ACC112 (cell line): ENCODE data around the gene KRT80.

Experiments used
- H2AFZ ChIP-seq: fragments of 200-600 bp; sonication (generic); one replicate; pipeline ENCODE4 v1.6.0; 2017; ENCODE audit warnings: antibody characterized with exemption, low read length; ENCODE audit not compliant: unreplicated experiment
- H3K27ac ChIP-seq: fragments of 200-600 bp; sonication (generic); 2 replicates; pipeline ENCODE4 v1.5.1; 2014; ENCODE audit warnings: low read depth, mild to moderate bottlenecking, antibody characterized with exemption, low read length, moderate library complexity
- H3K27me3 ChIP-seq: fragments of 200-600 bp; sonication (generic); 2 replicates; pipeline ENCODE4 v1.6.1; 2014; ENCODE audit warnings: mild to moderate bottlenecking, antibody characterized with exemption, low read length, moderate library complexity, mixed read lengths; ENCODE audit not compliant: insufficient read depth
- H3K36me3 ChIP-seq: fragments of 200-600 bp; sonication (generic); 2 replicates; pipeline ENCODE4 v1.6.1; 2016; ENCODE audit warnings: mild to moderate bottlenecking, antibody characterized with exemption, low read length, moderate library complexity, mixed read lengths; ENCODE audit not compliant: insufficient read depth
- H3K4me1 ChIP-seq: fragments of 200-600 bp; sonication (generic); one replicate; pipeline ENCODE4 v1.6.1; 2016; ENCODE audit warnings: low read length, mixed read lengths; ENCODE audit not compliant: insufficient read depth, unreplicated experiment, control insufficient read depth
- H3K4me3 ChIP-seq: fragments of 200-600 bp; sonication (generic); 2 replicates; pipeline ENCODE4 v1.5.1; 2014; ENCODE audit warnings: mild to moderate bottlenecking, low read depth, low read length
- H3K79me2 ChIP-seq: fragments of 200-600 bp; sonication (generic); one replicate; pipeline ENCODE4 v1.6.0; 2016; ENCODE audit warnings: low read length; ENCODE audit not compliant: control insufficient read depth, unreplicated experiment, insufficient read depth

KRT80 gene

GRCh38 chr12:52203079-52203921 is 11.5 kb upstream of the KRT80 start:
- no peak overlapping the region for H3K27ac ChIP-seq
- H3K4me1 ChIP-seq: peaks cover 62% of the 10 kb centered on the region
- no peaks in the 10 kb centered on the region for H3K36me3 ChIP-seq
- no peaks in the 10 kb centered on the region for H3K79me2 ChIP-seq
- H3K27me3 ChIP-seq: no peaks in the 10 kb centered on the region
- no peak overlapping the region for H3K4me3 ChIP-seq
- no peak overlapping the region for H2AFZ ChIP-seq

DNA sequence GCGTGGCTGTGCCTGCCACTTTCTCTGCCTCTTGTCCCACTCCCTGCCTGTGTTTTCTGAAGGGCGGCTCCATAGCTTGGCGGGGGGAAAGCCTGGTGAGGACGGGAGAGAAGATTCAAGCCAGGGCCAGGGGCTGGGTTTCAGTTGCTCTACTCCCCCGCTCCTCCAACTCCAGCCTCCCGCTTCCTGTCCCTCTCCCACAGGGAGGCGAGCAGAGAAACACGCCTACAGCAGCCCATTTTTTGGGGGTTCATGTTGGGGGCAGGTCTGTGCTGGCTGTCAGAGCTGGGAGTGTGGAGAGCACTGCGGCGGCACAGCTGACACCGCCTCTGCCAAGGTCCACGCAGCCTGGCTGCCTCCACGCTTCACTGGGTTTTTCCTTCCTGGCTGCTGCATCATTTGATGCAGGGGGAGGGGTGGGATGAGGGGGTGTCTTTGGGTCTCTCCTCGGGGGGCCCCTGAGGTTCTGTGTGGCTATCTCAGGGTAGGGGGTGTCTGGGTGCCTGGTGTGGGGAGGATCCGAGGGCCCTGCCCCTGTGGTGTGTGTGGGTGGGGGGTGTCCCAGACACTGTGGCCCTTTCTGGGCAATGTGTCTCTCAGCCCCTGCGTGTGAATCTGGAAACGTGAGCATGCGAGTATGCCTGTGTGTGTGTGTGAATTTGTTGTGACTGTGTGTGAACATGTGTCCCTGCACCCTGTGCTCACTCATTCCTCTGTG is 10.7 kb upstream of the KRT80 start:
- H3K79me2 ChIP-seq: no peaks in the 10 kb centered on the region
- H3K4me3 ChIP-seq: no peak overlapping the region
- no peak overlapping the region for H3K27ac ChIP-seq
- H3K36me3 ChIP-seq: no peaks in the 10 kb centered on the region
- H2AFZ ChIP-seq: no peak overlapping the region
- peaks cover 67% of the 10 kb centered on the region for H3K4me1 ChIP-seq
- H3K27me3 ChIP-seq: no peaks in the 10 kb centered on the region

- peaks cover 62% of the 10 kb centered on the region for H3K4me1 ChIP-seq
- no peaks in the 10 kb centered on the region for H3K79me2 ChIP-seq
- H3K27me3 ChIP-seq: no peaks in the 10 kb centered on the region
- H3K36me3 ChIP-seq: no peaks in the 10 kb centered on the region
- no peak overlapping the region for H3K27ac ChIP-seq
- H2AFZ ChIP-seq: no peak overlapping the region
- no peak overlapping the region for H3K4me3 ChIP-seq
Observed at GRCh38 chr12:52201451-52201839, 9.6 kb upstream of the KRT80 start.

- no peaks in the 10 kb centered on the region for H3K27me3 ChIP-seq
- H2AFZ ChIP-seq: no peak overlapping the region
- no peak overlapping the region for H3K4me3 ChIP-seq
- no peaks in the 10 kb centered on the region for H3K36me3 ChIP-seq
- H3K27ac ChIP-seq: no peak overlapping the region
- peaks cover 57% of the 10 kb centered on the region for H3K4me1 ChIP-seq
- H3K79me2 ChIP-seq: no peaks in the 10 kb centered on the region
Observed at GRCh38 chr12:52200781-52201450, 9.1 kb upstream of the KRT80 start.

- Histone ChIP-seq H3K4me1 (peaks cover 50% of the 10 kb centered on the region), H3K79me2 (no peaks in the 10 kb centered on the region), H3K4me3 (no peak overlapping the region), H3K36me3 (no peaks in the 10 kb centered on the region), H3K27me3 (no peaks in the 10 kb centered on the region), H3K27ac (no peak overlapping the region), H2AFZ (no peak overlapping the region)
Observed at GRCh38 chr12:52200086-52200780, 8.4 kb upstream of the KRT80 start.

DNA sequence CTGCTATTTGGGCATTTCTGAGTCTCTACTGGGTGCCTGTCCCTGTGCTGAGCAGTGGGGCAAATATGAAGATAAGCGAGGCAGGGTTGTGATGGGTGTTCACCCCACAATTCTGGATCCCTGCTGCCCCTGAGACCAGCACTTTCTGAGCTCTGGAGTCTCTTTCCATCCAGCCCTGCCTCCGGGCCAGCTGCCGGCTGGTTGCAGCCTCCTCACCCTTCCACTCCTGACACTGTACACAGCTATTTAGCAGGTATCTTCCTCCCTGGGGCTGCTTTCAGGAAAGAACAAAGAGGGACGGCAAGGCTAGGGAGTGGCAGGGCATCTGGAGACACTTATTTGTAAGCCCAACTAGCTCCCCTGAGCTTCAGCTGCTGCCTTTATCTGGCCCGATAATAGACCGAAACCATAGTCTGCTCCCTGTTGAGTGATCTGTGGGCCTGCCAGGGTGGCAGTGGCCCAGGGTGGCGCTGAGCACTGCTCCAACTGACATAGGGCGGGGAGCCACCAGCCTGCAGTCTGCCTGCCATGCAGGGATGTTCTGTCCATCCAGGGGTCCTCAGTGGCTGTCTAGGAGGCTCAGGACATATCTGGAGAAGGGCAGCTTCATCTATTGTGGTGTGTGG is 7.6 kb upstream of the KRT80 start:
- Histone ChIP-seq H3K27me3 (no peaks in the 10 kb centered on the region), H3K4me3 (no peak overlapping the region), H3K4me1 (peaks cover 47% of the 10 kb centered on the region), H2AFZ (no peak overlapping the region), H3K27ac (no peak overlapping the region), H3K36me3 (no peaks in the 10 kb centered on the region), H3K79me2 (no peaks in the 10 kb centered on the region)

DNA sequence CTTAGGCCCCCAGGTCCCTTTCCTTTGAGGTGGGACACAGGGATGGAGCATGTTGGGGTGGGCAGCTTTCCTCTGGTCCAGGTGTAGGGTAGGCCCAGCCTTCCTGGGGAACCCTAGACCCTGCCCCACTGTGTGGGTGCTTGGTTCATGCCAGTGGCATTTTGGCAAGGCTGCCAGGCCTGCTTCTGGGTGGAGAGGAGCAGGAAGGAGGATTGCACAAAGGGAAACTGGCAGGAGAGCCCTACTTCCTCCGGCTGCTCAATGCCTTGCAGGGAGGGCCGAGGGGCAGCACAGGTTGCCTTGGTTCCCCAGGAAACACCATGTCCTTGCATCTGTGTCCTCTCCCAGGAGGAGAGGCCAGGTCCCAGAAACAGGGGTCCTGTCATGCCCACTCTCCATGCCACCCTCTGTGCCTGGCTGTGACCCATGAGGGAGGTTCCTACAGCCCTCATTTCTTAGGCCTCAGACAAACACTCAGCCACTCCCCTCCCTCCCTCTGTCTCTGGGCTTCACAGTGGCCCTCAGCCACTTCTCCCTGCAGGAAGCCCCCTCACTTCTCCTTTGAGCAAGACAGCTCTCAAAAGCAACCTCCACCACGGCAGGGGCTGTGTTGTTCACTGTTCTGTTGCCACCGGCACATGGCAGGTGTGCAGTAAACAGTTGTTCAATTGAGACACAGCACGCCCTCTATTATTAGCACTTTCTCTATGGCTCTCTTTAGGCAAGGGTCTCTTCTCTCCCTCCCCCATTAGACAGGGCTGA is 6.8 kb upstream of the KRT80 start:
- Histone ChIP-seq H3K27me3 (no peaks in the 10 kb centered on the region), H3K36me3 (no peaks in the 10 kb centered on the region), H3K4me3 (no peak overlapping the region), H3K4me1 (peaks cover 47% of the 10 kb centered on the region), H3K79me2 (no peaks in the 10 kb centered on the region), H3K27ac (no peak overlapping the region), H2AFZ (no peak overlapping the region)

- Histone ChIP-seq H3K36me3 (no peaks in the 10 kb centered on the region), H3K4me1 (peaks cover 47% of the 10 kb centered on the region), H3K4me3 (no peak overlapping the region), H3K27me3 (no peaks in the 10 kb centered on the region), H3K27ac (peak overlapping the region; percentile 2; the same call in 1 of the 2 replicates), H3K79me2 (no peaks in the 10 kb centered on the region), H2AFZ (no peak overlapping the region)
Observed at GRCh38 chr12:52197371-52198231, 5.8 kb upstream of the KRT80 start.

DNA sequence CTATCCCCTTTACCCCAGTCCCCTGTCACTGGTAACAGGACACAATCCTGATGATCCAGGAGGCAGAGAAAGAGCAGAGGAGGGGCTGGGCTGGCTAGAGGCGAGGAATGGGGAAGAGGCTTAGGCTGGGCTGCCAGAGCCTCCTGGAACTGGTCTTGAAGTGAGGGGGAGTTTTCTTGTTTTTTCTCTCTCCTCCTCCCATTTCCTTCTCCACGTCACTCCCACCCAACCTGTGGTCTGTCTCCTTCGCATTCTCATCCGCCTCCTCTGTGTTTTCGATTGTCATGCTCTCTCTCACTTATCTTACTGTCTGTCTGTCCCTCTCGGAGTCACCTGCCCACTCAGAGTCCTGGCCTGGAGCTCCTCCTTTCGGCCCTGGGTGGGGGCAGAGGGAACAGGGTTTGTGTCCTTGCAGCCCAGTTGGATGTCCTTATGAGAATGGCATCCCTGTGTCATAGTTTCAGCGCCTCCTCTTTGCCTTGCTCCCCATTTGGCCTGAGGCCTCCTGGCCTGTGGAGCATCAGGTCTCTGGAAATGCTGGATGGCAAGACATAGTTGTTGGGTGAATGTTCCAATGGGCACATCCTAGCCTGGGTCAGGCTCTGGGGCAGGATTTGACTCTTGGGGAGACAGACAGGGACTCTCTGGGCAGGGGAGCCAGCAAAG is 3.4 kb upstream of the KRT80 start:
- H3K79me2 ChIP-seq: no peaks in the 10 kb centered on the region
- no peaks in the 10 kb centered on the region for H3K27me3 ChIP-seq
- H3K4me1 ChIP-seq: peaks cover 63% of the 10 kb centered on the region
- H3K4me3 ChIP-seq: no peak overlapping the region
- H2AFZ ChIP-seq: no peak overlapping the region
- no peaks in the 10 kb centered on the region for H3K36me3 ChIP-seq
- H3K27ac ChIP-seq: no peak overlapping the region
